Tibial nerve (tissue), 4 donors: ENCODE measurements around the gene F3. TPM values are rescaled to one million over a fixed set of nuclear protein-coding genes. Genes with fewer than 3 reads are reported as not detected.

Experiments used
- DNase-seq, 2 donors: peaks; one replicate each; pipeline ENCODE4 v3.0.0-alpha.2; 2019; ENCODE audit warnings: low spot score in 2 of 2
- H3K27ac ChIP-seq, 4 donors: fragments of 200-600 bp; sonication (generic) in 3 of 4; one replicate each; pipeline ENCODE4 v1.5.1; 2017 to 2019; ENCODE audit warnings: mild to moderate bottlenecking in 1 of 4
- H3K27me3 ChIP-seq, 2 donors: fragments of 200-600 bp; sonication (generic) in 1 of 2; one replicate each; pipeline versions ENCODE4 v1.5.1 to v1.6.0; 2017 to 2019
- H3K36me3 ChIP-seq, 3 donors: fragments of 200-600 bp; sonication (generic); one replicate each; pipeline ENCODE4 v1.5.1; 2018 to 2019
- H3K4me1 ChIP-seq, 4 donors: fragments of 200-600 bp; sonication (generic) in 3 of 4; one replicate each; pipeline ENCODE4 v1.5.1; 2017 to 2019
- H3K4me3 ChIP-seq, 4 donors: fragments of 200-600 bp; sonication (generic) in 3 of 4; one replicate each; pipeline ENCODE4 v1.5.1; 2017 to 2019; ENCODE audit warnings: mild to moderate bottlenecking in 1 of 4, moderate library complexity in 1 of 4
- H3K9me3 ChIP-seq, 4 donors: fragments of 200-600 bp; sonication (generic) in 3 of 4; one replicate each; pipeline ENCODE4 v1.5.1; 2017 to 2019
- EP300 ChIP-seq, 2 donors: sonication (generic); formaldehyde crosslinking; IDR thresholded peaks; one replicate each; pipeline ENCODE4 v1.6.1; 2017; ENCODE audit warnings: antibody characterized with exemption in 2 of 2, mild to moderate bottlenecking in 1 of 2
- POLR2A ChIP-seq, 2 donors: fragments of 450-650 bp; IDR thresholded peaks; one replicate each; pipeline ENCODE4 v1.6.1; 2017; ENCODE audit warnings: antibody characterized with exemption in 2 of 2, mild to moderate bottlenecking in 2 of 2, moderate library complexity in 2 of 2
- WGBS, 2 donors: methylation state at CpG; one replicate each; pipeline ENCODE4 v1.1.5; 2018; 5-methylcytosine and 5-hydroxymethylcytosine counted together
- total RNA-seq, 4 donors: library from RNA; depleted of rRNA; stranded (reverse); fragments of >200 nt; gene quantifications; one replicate each; pipeline ENCODE4 v1.1.0, GENCODE V29; 2016
- TF ChIP-seq, protein P1 (sequence below), 5 experiments: fragments of 200-600 bp in 3 of 5; fragments of 450-650 bp in 2 of 5; sonication (generic) in 3 of 5; IDR thresholded peaks; one replicate each; pipeline ENCODE4 v1.5.1; 2016 to 2019; ENCODE audit warnings: antibody characterized with exemption in 5 of 5, mild to moderate bottlenecking in 3 of 5, moderate library complexity in 2 of 5

Gene F3
- total RNA-seq, 4 donors from 2014 or later = 65.6 to 166 (median 139) TPM

- Histone ChIP-seq H3K36me3 (no peaks in the 10 kb centered on the region), H3K4me1 (peaks cover 0 to 6% (median 2%) of the 10 kb centered on the region in 4 donors), H3K27me3 (no peaks in the 10 kb centered on the region), H3K9me3 (peaks cover 0 to 16% (median 0%) of the 10 kb centered on the region in 4 donors), H3K27ac (no peak overlapping the region), H3K4me3 (no peak overlapping the region)
- no peak for TF ChIP-seq POLR2A (IDR thresholded peaks at IDR 0.05)
- TF ChIP-seq, protein P1, sequence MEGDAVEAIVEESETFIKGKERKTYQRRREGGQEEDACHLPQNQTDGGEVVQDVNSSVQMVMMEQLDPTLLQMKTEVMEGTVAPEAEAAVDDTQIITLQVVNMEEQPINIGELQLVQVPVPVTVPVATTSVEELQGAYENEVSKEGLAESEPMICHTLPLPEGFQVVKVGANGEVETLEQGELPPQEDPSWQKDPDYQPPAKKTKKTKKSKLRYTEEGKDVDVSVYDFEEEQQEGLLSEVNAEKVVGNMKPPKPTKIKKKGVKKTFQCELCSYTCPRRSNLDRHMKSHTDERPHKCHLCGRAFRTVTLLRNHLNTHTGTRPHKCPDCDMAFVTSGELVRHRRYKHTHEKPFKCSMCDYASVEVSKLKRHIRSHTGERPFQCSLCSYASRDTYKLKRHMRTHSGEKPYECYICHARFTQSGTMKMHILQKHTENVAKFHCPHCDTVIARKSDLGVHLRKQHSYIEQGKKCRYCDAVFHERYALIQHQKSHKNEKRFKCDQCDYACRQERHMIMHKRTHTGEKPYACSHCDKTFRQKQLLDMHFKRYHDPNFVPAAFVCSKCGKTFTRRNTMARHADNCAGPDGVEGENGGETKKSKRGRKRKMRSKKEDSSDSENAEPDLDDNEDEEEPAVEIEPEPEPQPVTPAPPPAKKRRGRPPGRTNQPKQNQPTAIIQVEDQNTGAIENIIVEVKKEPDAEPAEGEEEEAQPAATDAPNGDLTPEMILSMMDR (IDR thresholded peaks at IDR 0.05) = no peak
- TF ChIP-seq EP300 (IDR thresholded peaks at IDR 0.05) = no peak
- no peak for DNase-seq
- 94 to 95% methylated on average over 2 of the region's 2 CpGs for WGBS, 2 donors
Measured at GRCh38 chr1:94565901-94566300, 24.3 kb upstream of the F3 start.

DNA sequence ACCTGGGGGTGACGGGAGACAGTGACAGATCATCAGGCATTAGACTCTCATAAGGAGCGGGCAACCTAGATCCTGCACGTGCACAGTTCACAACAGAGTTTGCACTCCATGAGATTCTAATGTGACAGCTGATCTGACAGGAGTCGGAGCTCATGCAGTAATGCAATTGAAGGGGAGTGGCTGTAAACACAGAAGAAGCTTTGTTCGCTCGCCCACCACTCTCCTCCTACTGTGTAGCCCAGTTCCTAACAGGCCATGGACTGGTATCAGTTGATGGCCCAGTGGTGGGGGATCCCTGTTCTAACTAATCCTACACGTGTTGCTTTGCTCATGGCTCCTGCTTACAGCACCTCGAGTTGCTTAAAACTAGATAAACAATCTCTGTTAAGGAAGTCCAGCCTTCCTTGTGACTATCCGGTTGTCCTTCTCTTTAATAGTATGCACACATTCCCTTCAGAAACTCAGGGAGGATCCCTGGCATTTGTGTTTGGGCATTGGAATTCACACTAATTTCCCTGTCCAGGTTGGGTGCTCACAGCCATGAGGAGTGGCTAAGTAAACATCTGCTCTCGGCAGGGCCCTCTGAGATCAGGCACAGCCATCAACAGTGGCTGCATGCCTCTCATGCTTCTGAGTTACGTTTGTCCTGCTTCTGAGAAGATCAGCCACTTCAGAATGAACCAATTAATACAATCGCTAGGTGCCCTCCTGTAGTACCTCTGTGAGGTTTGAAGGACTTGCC, 21.1 kb upstream of the F3 start:
- Histone ChIP-seq H3K27ac (peak overlapping the region in 1 of 4 donors; percentile 4), H3K4me1 (peaks cover 0 to 14% (median 5%) of the 10 kb centered on the region in 4 donors), H3K9me3 (peaks cover 0 to 4% (median 0%) of the 10 kb centered on the region in 4 donors), H3K36me3 (no peaks in the 10 kb centered on the region), H3K27me3 (peaks cover 0 to 1% of the 10 kb centered on the region in 2 donors), H3K4me3 (no peak overlapping the region)
- WGBS, 2 donors = 50 to 59% methylated on average over 12 of the region's 12 CpGs
- TF ChIP-seq, protein P1 (IDR thresholded peaks at IDR 0.05) = no peak
- TF ChIP-seq POLR2A (IDR thresholded peaks at IDR 0.05) (no peak), EP300 (IDR thresholded peaks at IDR 0.05) (no peak)
- DNase-seq = no peak

DNA sequence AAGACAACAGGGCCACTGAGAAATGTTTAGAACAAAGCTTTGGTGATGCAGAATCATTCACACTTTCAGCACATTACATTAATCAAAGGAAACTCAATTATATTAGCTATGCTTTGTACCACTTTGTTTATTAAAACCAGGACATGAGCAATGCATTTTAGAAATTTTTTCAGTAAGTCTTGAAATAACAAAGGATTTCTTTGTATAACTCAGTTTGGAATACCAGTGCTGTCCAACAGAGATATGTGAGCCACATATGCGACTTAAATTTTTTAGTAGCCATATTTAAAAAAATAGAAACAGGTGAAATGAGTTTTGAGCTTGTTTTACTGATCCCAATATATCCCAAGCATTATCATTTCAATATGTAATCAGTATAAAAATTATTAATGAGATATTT, 18.8 kb upstream of the F3 start:
- Histone ChIP-seq H3K9me3 (no peaks in the 10 kb centered on the region), H3K4me3 (no peak overlapping the region), H3K36me3 (no peaks in the 10 kb centered on the region), H3K4me1 (peaks cover 0 to 14% (median 5%) of the 10 kb centered on the region in 4 donors), H3K27me3 (peaks cover 0 to 3% of the 10 kb centered on the region in 2 donors), H3K27ac (no peak overlapping the region)
- DNase-seq = no peak
- TF ChIP-seq EP300 (IDR thresholded peaks at IDR 0.05) (no peak), POLR2A (IDR thresholded peaks at IDR 0.05) (no peak)
- TF ChIP-seq, protein P1 (IDR thresholded peaks at IDR 0.05) = no peak
- WGBS, 2 donors = 49 to 52% methylated on average over 1 of the region's 1 CpG

- Histone ChIP-seq H3K4me1 (peaks cover 0 to 14% (median 5%) of the 10 kb centered on the region in 4 donors), H3K36me3 (no peaks in the 10 kb centered on the region), H3K4me3 (no peak overlapping the region), H3K27me3 (peaks cover 0 to 3% of the 10 kb centered on the region in 2 donors), H3K27ac (no peak overlapping the region), H3K9me3 (no peaks in the 10 kb centered on the region)
- no peak for TF ChIP-seq POLR2A (IDR thresholded peaks at IDR 0.05)
- TF ChIP-seq, protein P1 (IDR thresholded peaks at IDR 0.05) = no peak
- no peak for TF ChIP-seq EP300 (IDR thresholded peaks at IDR 0.05)
- 50 to 58% methylated on average over 1 of the region's 1 CpG for WGBS, 2 donors
- DNase-seq = no peak
Measured at GRCh38 chr1:94559921-94560320, 18.4 kb upstream of the F3 start.

DNA sequence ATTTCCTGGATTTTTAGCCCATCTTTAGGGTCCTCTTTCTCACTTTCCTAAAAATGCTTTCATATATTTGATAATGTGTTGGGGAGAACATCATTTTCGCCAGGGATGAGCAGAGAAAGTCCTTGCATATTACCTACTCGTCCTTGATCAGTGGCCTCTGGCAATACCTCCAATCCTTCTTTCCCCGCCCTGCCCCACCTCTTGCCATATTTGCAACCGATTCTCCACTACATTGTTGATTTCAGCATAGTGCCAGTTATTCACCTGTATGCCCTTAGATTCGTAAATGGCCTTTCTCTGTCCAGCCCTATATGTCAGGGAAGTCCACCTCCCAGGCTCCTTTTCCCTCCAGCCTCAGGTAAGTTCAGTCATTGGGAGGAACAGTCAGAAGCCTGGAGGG, 13.5 kb upstream of the F3 start:
- peaks cover 0 to 3% of the 10 kb centered on the region in 2 donors for H3K27me3 ChIP-seq
- H3K27ac ChIP-seq = no peak overlapping the region
- TF ChIP-seq, protein P1 (IDR thresholded peaks at IDR 0.05) = no peak
- TF ChIP-seq EP300 (IDR thresholded peaks at IDR 0.05) = no peak
- no peak for TF ChIP-seq POLR2A (IDR thresholded peaks at IDR 0.05)
- no peak overlapping the region for H3K4me3 ChIP-seq
- DNase-seq = no peak
- H3K4me1 ChIP-seq = peaks cover 0 to 16% (median 2%) of the 10 kb centered on the region in 4 donors
- no peaks in the 10 kb centered on the region for H3K9me3 ChIP-seq
- 93 to 96% methylated on average over 5 of the region's 5 CpGs for WGBS, 2 donors
- no peaks in the 10 kb centered on the region for H3K36me3 ChIP-seq
